Measurements from ENCODE around the gene PRKAG2. TPM values are rescaled to one million over a fixed set of nuclear protein-coding genes. Genes with fewer than 3 reads are reported as not detected.

PRKAG2 gene
- total RNA-seq, 1 donor from 2014 or later: 13.5 TPM

GRCh38 chr7:151742713-151743480 is 134.0 kb downstream of the PRKAG2 start:
- no peak for TF ChIP-seq CTCF (IDR thresholded peaks at IDR 0.05)
- Mint-ChIP-seq H3K27me3 (ENCODE audit: unreplicated experiment) (no peaks in the 10 kb centered on the region), H3K27ac (ENCODE audit: unreplicated experiment) (peak overlapping the region; percentile 38), H3K4me3 (ENCODE audit: unreplicated experiment) (no peak overlapping the region), H3K9me3 (ENCODE audit: unreplicated experiment) (no peaks in the 10 kb centered on the region), H3K4me1 (ENCODE audit: unreplicated experiment) (peaks cover 63% of the 10 kb centered on the region), H3K36me3 (ENCODE audit: unreplicated experiment) (no peaks in the 10 kb centered on the region)
- no peak for DNase-seq (ENCODE audit: extremely low spot score, unreplicated experiment)

- Mint-ChIP-seq H3K27ac (ENCODE audit: unreplicated experiment) (no peak overlapping the region), H3K36me3 (ENCODE audit: unreplicated experiment) (no peaks in the 10 kb centered on the region), H3K4me1 (ENCODE audit: unreplicated experiment) (peaks cover 64% of the 10 kb centered on the region), H3K27me3 (ENCODE audit: unreplicated experiment) (no peaks in the 10 kb centered on the region), H3K9me3 (ENCODE audit: unreplicated experiment) (no peaks in the 10 kb centered on the region), H3K4me3 (ENCODE audit: unreplicated experiment) (no peak overlapping the region)
- DNase-seq (ENCODE audit: extremely low spot score, unreplicated experiment): no peak
- no peak for TF ChIP-seq CTCF (IDR thresholded peaks at IDR 0.05)
Measured at GRCh38 chr7:151741585-151741984, 135.3 kb downstream of the PRKAG2 start.

- no peak for DNase-seq (ENCODE audit: extremely low spot score, unreplicated experiment)
- H3K36me3 Mint-ChIP-seq (ENCODE audit: unreplicated experiment): no peaks in the 10 kb centered on the region
- H3K27me3 Mint-ChIP-seq (ENCODE audit: unreplicated experiment): no peaks in the 10 kb centered on the region
- no peak overlapping the region for H3K4me3 Mint-ChIP-seq (ENCODE audit: unreplicated experiment)
- TF ChIP-seq CTCF (IDR thresholded peaks at IDR 0.05): no peak
- peak overlapping the region; percentile 15 for H3K27ac Mint-ChIP-seq (ENCODE audit: unreplicated experiment)
- no peaks in the 10 kb centered on the region for H3K9me3 Mint-ChIP-seq (ENCODE audit: unreplicated experiment)
- H3K4me1 Mint-ChIP-seq (ENCODE audit: unreplicated experiment): peaks cover 64% of the 10 kb centered on the region
Measured at GRCh38 chr7:151740081-151740851, 136.6 kb downstream of the PRKAG2 start.

- no peaks in the 10 kb centered on the region for H3K27me3 Mint-ChIP-seq (ENCODE audit: unreplicated experiment)
- H3K4me1 Mint-ChIP-seq (ENCODE audit: unreplicated experiment): peaks cover 55% of the 10 kb centered on the region
- no peak for DNase-seq (ENCODE audit: extremely low spot score, unreplicated experiment)
- TF ChIP-seq CTCF (IDR thresholded peaks at IDR 0.05): no peak
- H3K27ac Mint-ChIP-seq (ENCODE audit: unreplicated experiment): no peak overlapping the region
- no peaks in the 10 kb centered on the region for H3K36me3 Mint-ChIP-seq (ENCODE audit: unreplicated experiment)
- no peaks in the 10 kb centered on the region for H3K9me3 Mint-ChIP-seq (ENCODE audit: unreplicated experiment)
- H3K4me3 Mint-ChIP-seq (ENCODE audit: unreplicated experiment): no peak overlapping the region
Measured at GRCh38 chr7:151738925-151739324, 138.0 kb downstream of the PRKAG2 start.

- peak overlapping the region; percentile 71 for H3K4me3 Mint-ChIP-seq (ENCODE audit: unreplicated experiment)
- H3K4me1 Mint-ChIP-seq (ENCODE audit: unreplicated experiment): peaks cover 35% of the 10 kb centered on the region
- peak overlapping the region; percentile 97 for H3K27ac Mint-ChIP-seq (ENCODE audit: unreplicated experiment)
- H3K36me3 Mint-ChIP-seq (ENCODE audit: unreplicated experiment): no peaks in the 10 kb centered on the region
- DNase-seq (ENCODE audit: extremely low spot score, unreplicated experiment): peak; percentile 90
- H3K9me3 Mint-ChIP-seq (ENCODE audit: unreplicated experiment): no peaks in the 10 kb centered on the region
- no peak for TF ChIP-seq CTCF (IDR thresholded peaks at IDR 0.05)
- H3K27me3 Mint-ChIP-seq (ENCODE audit: unreplicated experiment): no peaks in the 10 kb centered on the region
Measured at GRCh38 chr7:151736403-151736909, 140.5 kb downstream of the PRKAG2 start.
